GF-D8 (cell line): ENCODE results near the gene PYGO1.
"Not testable (repeated sequence)": the region's sequence is repeated elsewhere in the genome, so short reads cannot be mapped to it uniquely, and the experiment has no call there.

Experiments used
- DNase-seq: peaks from one replicate; lab custom pipeline; 2025; lab: John Stamatoyannopoulos, UW

PYGO1 gene, protein sequence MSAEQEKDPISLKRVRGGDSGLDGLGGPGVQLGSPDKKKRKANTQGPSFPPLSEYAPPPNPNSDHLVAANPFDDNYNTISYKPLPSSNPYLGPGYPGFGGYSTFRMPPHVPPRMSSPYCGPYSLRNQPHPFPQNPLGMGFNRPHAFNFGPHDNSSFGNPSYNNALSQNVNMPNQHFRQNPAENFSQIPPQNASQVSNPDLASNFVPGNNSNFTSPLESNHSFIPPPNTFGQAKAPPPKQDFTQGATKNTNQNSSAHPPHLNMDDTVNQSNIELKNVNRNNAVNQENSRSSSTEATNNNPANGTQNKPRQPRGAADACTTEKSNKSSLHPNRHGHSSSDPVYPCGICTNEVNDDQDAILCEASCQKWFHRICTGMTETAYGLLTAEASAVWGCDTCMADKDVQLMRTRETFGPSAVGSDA

DNA sequence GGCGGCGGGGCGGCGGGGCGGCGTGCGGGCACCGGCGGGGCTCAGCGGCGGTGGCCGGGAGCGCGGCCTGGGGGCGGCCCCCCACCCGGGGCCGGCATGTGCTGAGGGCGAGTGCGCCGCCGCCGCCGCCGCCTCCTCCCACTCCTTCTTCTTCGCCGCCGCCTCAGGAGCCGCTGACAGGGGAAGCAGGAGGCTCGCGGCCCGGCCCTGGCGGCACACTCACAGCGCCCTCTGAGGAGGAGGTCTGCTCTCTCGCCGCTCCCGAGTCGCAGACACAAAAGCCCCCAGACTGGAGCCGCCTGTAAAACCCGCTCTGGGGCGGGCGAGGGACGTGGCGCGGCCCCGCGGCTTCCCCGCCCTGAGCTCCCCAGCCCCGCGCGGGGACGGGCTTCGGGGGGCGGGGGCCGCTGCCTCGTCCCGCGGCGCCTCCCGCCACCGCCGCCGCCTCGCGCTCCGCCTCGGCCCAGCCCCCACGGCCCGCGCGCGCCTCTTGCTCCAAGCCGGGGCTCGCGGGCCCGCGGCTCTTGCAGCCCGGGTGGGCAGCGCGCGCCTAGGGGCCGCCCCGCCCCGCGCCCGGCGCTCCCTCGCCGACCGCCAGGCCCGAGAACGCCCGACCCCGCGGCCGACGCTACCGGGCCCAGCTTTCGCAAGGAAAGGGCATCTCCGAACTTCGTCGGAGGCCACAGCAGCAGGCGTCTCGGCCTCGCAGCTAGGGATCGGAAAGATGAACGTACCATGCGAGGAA, at the start of gene PYGO1:
Gene PYGO1 (minus strand): TSS at position 276 of the 745 bp plus-strand sequence. CDS start 462 bp downstream, outside the sequence.
- no peak for DNase-seq

DNA sequence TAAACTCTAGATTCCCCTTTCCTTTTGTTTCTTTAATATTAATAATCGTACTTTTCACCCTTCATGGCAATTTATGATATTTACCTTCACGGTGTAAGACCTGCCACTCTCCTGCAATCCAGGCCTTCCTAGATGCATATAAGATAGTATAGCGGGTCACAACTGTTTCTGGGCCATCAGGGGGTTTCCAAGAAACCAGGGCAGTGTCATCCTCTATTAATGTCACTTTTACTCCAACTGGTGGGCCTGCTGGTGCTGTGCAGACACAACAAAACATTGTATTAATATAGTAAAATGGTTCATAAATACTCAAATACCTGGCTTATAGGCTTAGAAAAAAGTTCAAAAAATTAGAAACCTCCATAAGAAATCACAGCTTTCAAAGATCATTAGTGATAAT, 48.9 kb upstream of the PYGO1 start:
- DNase-seq, result no peak

- no peak for DNase-seq
Observed at GRCh38 chr15:55633731-55634130, 45.6 kb upstream of the PYGO1 start.

GRCh38 chr15:55632434-55632833, 44.3 kb upstream of the PYGO1 start:
- no peak for DNase-seq

DNA sequence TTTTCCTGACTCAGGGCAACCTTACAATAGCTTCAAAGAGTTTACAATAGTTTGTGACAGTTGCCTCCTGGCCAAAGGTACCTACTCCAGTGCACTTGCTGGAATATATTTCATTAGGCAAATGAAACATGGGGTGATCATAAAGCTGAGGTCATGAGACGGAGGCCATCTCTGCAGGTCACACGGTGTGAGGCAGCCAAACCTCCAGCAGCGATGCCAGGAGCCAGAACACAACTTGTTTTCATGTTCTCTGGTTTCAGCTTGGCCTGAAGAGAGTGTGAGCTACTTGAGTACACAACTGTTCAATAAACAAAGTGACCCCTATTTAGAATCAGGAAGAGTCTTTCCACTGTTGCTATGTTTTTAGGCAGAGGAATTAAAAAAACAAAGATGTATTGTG, 42.7 kb upstream of the PYGO1 start:
- no peak for DNase-seq

DNA sequence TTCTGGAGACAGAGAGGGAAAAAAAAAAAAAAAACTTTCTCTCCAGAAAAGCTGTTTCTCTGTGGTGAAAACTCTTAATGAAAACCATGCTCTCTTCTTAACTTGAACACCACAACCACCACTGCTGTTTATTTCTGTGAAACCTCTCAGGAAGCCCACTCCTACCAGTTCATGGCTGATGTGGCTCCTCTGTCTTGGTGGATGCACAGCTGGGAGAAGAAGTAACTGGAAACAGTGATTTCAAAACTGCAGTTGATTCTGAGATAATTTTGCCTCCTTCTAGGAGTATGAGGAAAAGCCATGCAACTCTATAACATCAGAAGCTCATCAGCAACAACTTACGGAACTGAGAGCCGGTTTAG, 40.2 kb upstream of the PYGO1 start:
- DNase-seq, result no peak

DNA sequence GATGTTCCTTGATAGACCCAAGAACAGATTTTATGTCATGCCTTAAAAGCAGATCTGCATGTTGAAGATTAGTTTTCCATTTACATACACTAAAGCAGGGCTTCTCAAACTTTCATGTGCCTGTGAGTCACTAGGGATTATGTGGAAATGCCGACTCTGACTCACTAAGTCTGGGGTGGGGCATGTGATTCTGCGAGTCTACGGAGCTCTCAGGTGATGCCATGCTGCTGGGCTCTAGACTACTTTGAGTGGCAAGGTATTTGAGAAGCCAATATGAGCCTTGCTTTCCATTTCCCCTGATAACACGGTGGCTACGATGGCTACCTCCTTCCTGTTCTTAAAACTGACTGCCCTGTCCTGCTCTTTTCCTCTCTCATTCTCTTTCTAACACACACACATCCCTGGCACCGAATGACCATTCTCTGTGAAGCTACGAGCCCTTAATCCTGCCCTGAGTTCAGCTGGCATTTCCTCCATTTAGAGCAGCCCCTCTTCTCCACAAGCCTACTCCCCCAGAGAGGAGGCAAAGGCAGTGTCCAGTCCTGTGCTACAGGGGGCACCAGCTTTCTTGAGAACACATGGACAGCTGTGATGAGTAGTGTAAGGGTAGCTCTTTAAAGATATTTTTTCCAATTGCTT, 39.7 kb upstream of the PYGO1 start:
- DNase-seq, result no peak

DNA sequence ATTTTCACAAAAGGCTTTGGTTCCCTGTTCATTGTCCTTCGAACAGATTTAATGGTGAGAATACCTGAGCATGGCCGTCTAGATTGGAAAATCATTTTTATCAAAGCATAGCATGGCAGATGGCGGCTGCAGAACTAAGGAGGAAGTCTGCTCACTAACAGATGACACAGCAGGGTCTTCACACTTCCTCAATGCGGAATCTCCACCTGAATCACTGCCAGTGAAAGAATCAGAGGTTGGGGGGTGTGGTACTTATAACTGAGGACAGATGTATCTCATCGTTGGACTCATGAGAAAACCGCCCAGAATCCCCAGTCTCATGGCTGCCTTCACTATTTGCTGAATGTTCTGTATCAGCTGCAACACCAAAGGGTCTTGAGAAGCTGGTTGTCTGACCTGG, 31.6 kb upstream of the PYGO1 start:
- DNase-seq, result no peak

DNA sequence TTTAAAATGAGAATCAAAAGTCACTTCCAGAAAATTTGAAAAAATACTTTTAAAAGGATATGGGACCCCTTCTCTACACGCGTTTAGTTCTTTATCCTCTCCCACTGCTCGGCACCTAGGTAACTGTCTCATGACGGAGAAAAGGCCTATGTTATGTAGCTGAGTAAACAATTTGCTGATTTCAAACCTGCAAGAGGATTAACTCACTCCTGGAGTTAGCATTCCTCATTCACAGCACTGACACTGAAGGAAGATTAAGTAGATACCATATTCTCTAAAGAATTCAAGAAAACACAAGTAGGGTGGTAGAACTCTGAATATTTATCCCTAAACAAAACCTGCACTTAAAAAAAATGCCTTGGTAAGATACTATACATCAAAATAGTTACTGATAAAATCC, 30.2 kb upstream of the PYGO1 start:
- DNase-seq, result no peak

- DNase-seq, result no peak
Observed at GRCh38 chr15:55615445-55615844, 27.3 kb upstream of the PYGO1 start.

GRCh38 chr15:55613727-55614126, 25.6 kb upstream of the PYGO1 start:
- no peak for DNase-seq

DNA sequence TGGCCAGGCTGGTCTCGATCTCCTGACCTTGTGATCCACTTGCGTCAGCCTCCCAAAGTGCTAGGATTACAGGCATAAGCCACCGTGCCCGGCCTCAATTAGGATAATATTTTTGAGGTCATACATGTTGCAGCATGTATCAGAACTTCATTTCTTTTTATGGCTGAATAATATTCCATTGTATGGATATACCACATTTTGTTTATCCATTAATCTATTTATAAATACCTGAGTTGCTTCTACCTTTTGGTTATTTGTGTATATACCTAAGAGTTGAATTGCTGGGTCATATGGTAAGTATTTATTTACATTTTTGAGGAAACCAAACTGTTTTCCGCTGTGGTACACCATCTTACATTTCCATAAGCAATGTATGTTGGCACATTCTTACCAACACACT, 18.1 kb upstream of the PYGO1 start:
- DNase-seq, result no peak

GRCh38 chr15:55601374-55601773, 13.2 kb upstream of the PYGO1 start:
- DNase-seq, result no peak

GRCh38 chr15:55599439-55599838, 11.3 kb upstream of the PYGO1 start:
- no peak for DNase-seq

DNA sequence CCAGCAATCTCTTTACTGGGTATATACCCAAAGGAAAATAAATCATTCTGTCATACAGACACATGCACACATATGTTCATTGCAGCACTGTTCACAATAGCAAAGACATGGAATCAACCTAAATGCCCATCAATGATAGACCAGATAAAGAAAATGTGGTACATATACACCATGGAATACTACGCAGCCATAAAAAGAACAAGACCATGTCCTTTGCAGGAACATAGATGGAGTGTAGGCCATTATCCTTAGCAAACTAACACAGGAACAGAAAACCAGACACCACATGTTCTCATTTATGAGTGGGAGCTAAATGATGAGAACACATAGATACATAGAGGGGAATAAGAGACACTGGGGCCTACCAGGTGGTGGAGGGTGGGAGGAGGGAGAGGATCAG, 4.9 kb upstream of the PYGO1 start:
- DNase-seq, result not testable (repeated sequence)

GRCh38 chr15:55590788-55591187, 2.6 kb upstream of the PYGO1 start:
- no peak for DNase-seq

DNA sequence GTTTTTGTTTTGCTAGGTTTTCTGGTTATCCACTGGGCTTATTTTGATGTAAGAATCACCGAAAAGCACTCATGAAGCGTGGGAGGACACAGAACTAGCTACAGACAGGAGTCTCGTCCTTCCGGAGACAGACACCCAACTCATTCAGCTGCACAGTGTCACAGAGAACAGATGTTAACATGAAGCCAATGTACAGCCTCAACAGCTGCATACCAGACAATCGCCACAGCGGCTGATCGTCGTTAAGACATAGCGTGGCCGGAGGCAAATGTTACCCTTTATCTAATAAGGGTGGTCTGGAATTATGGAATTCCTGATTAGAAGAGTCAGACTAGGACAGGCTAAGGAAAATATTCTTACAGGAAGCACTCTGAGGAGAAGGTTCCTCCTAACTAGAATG, 1.1 kb upstream of the PYGO1 start:
- no peak for DNase-seq

GRCh38 chr15:55588815-55589115, 620 bp upstream of the PYGO1 start:
- DNase-seq, result no peak

DNA sequence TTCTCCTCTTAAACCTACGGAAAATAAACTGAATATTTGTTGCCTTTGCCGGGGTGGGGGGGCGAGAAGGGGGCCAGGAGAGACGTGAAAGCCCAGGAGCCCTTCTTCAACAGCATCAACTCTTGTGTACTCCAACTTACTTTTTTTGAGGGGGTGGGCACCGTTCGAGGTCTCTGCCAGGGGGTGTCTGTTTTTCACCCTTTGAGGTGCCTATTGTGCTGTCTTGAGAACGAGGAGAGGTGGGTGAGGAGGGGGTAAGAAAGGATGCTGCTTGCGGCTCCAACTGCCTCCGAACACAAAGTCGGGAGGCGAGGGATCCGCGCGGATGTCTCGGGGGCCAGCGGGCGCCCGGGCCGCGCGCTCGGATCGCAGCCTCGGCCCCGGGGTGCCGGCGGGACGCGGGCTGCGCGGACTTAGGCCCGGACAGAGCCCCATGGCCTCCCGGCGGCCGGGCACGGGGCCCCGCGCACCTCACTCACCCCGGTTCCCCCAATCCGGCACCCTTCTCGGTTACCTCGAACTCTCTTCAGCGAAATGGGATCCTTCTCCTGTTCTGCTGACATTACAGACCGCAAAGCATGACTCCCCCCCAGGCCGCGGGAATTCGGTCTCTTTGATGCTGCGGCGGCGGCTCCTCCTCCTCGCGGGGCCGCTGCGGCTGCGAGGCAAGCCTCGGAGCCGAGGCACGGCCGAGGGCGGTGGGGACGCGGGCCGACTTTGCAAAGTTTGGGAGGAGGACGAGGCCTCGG, 650 bp downstream of the PYGO1 start:
- no peak for DNase-seq

DNA sequence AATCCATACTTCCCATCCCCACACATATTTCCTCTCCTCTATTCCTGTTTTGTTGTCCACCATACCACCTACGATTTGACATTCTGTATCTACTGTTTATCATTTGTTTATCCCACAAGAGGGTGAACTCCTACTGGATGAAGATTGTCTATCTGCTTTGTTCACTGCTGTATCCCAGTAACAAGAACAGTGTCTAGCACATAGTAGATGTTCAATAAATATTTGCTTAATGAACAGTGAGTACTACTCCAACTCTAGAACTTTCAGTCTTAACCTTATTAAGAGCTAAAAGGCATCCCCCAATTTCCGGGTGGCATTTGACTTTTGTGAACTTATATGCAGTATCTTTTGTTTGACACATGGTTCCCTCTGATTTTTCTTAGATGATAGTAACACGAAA, 1.3 kb downstream of the PYGO1 start:
- DNase-seq, result no peak

- no peak for DNase-seq
Observed at GRCh38 chr15:55576943-55577342, 11.2 kb downstream of the PYGO1 start.

DNA sequence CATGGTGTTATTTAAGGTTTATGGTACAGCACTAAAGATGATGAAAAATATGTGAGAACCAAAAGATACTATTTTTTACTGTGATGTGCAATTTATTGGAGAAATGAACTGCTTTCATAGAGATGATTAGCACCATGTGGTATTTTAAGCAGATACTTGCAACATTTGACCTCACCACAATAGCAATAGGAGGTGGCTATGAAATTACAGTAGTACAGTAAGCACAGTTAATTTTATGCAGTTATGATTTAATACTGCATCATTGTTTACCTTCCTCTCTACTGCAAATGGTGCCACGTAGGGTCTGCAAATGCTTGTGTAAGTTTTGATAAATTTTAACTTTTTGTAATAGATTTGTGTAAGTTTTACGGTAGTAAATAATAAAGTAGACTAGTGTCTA, 14.0 kb downstream of the PYGO1 start:
- DNase-seq, result no peak

DNA sequence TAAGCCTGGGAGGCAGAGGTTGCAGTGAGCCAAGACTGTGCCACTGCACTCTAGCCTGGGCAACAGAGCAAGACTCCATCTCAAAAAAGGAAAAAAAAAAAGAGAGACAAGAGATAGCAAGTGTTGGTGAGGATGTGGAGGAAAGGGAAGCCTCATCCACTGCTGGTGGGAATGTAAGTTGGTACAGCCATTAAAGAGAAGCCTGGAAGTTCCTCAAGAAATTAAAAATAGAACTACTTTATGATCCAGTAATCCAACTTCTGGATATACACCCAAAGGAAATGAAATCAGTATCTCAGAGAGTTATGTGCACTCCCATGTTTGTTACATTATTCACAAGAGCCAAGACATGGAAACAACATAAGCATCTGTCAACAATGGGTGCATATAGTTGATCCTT, 14.9 kb downstream of the PYGO1 start:
- DNase-seq, result no peak
